BE2C (cell line): ENCODE data around the gene SAV1.

ENCODE experiments used
- DNase-seq: peaks from one replicate; pipeline ENCODE4 v3.0.0-alpha.2; 2020
- H3K27me3 ChIP-seq: fragments of 250-450 bp; sonication (Bioruptor Pico); 2 replicates; pipeline ENCODE4 v1.5.1; 2020; ENCODE audit warnings: mild to moderate bottlenecking
- H3K36me3 ChIP-seq: fragments of 250-450 bp; sonication (Bioruptor Pico); 2 replicates; pipeline ENCODE4 v1.5.1; 2020; ENCODE audit warnings: mild to moderate bottlenecking
- H3K4me1 ChIP-seq: fragments of 250-450 bp; sonication (Bioruptor Pico); 2 replicates; pipeline ENCODE4 v1.5.1; 2020
- H3K4me3 ChIP-seq: 2 replicates; pipeline ENCODE4 v1.5.1; 2011; ENCODE audit warnings: low read depth, low read length
- H3K9me3 ChIP-seq: fragments of 250-450 bp; sonication (Bioruptor Pico); 2 replicates; pipeline ENCODE4 v1.5.1; 2020
- CTCF ChIP-seq: IDR thresholded peaks from 2 replicates; pipeline ENCODE4 v1.5.1; 2012; ENCODE audit warnings: mild to moderate bottlenecking, low read depth, low read length

SAV1 gene

GRCh38 chr14:50608302-50608851, 59.7 kb downstream of the SAV1 start:
- Histone ChIP-seq H3K9me3 (no peaks in the 10 kb centered on the region), H3K4me1 (no peaks in the 10 kb centered on the region; the same call in 1 of the 2 replicates), H3K36me3 (no peaks in the 10 kb centered on the region), H3K4me3 (no peak overlapping the region), H3K27me3 (no peaks in the 10 kb centered on the region)
- no peak for DNase-seq
- no peak for TF ChIP-seq CTCF

- no peaks in the 10 kb centered on the region for H3K9me3 ChIP-seq
- no peak for TF ChIP-seq CTCF
- DNase-seq = no peak
- H3K27me3 ChIP-seq = no peaks in the 10 kb centered on the region
- H3K36me3 ChIP-seq = no peaks in the 10 kb centered on the region
- H3K4me3 ChIP-seq = no peak overlapping the region
- H3K4me1 ChIP-seq = no peaks in the 10 kb centered on the region; the same call in 1 of the 2 replicates
These were observed 60.3 kb downstream of the SAV1 start for GRCh38 chr14:50607761-50608160.

GRCh38 chr14:50607181-50607580, 60.9 kb downstream of the SAV1 start:
- TF ChIP-seq CTCF = no peak
- Histone ChIP-seq H3K36me3 (no peaks in the 10 kb centered on the region), H3K27me3 (no peaks in the 10 kb centered on the region), H3K4me3 (no peak overlapping the region), H3K9me3 (no peaks in the 10 kb centered on the region), H3K4me1 (no peaks in the 10 kb centered on the region; the same call in 1 of the 2 replicates)
- DNase-seq = no peak

GRCh38 chr14:50606468-50606867, 61.6 kb downstream of the SAV1 start:
- H3K4me3 ChIP-seq = no peak overlapping the region
- H3K9me3 ChIP-seq = no peaks in the 10 kb centered on the region

GRCh38 chr14:50605766-50606165, 62.3 kb downstream of the SAV1 start:
- H3K4me1 ChIP-seq = no peaks in the 10 kb centered on the region; the same call in 1 of the 2 replicates
- no peak for TF ChIP-seq CTCF
- no peak overlapping the region for H3K4me3 ChIP-seq
- no peak for DNase-seq
- no peaks in the 10 kb centered on the region for H3K27me3 ChIP-seq
- no peaks in the 10 kb centered on the region for H3K9me3 ChIP-seq
- H3K36me3 ChIP-seq = no peaks in the 10 kb centered on the region

More at GRCh38 chr14:50606468-50606867, 61.6 kb downstream of the SAV1 start:
- no peak for TF ChIP-seq CTCF
- Histone ChIP-seq H3K27me3 (no peaks in the 10 kb centered on the region), H3K36me3 (no peaks in the 10 kb centered on the region), H3K4me1 (no peaks in the 10 kb centered on the region; the same call in 1 of the 2 replicates)
- DNase-seq = no peak

- H3K36me3 ChIP-seq = no peaks in the 10 kb centered on the region
- H3K4me3 ChIP-seq = no peak overlapping the region
- DNase-seq = no peak
- H3K27me3 ChIP-seq = no peaks in the 10 kb centered on the region
- no peak for TF ChIP-seq CTCF
- no peaks in the 10 kb centered on the region for H3K9me3 ChIP-seq
- no peaks in the 10 kb centered on the region; the same call in 1 of the 2 replicates for H3K4me1 ChIP-seq
These were observed 64.5 kb downstream of the SAV1 start for GRCh38 chr14:50603565-50603964.
